ENCODE measurements around the gene CMSS1.
A peak's percentile ranks its signal among the peaks of the same experiment; 100 is the strongest.

CMSS1 gene

DNA sequence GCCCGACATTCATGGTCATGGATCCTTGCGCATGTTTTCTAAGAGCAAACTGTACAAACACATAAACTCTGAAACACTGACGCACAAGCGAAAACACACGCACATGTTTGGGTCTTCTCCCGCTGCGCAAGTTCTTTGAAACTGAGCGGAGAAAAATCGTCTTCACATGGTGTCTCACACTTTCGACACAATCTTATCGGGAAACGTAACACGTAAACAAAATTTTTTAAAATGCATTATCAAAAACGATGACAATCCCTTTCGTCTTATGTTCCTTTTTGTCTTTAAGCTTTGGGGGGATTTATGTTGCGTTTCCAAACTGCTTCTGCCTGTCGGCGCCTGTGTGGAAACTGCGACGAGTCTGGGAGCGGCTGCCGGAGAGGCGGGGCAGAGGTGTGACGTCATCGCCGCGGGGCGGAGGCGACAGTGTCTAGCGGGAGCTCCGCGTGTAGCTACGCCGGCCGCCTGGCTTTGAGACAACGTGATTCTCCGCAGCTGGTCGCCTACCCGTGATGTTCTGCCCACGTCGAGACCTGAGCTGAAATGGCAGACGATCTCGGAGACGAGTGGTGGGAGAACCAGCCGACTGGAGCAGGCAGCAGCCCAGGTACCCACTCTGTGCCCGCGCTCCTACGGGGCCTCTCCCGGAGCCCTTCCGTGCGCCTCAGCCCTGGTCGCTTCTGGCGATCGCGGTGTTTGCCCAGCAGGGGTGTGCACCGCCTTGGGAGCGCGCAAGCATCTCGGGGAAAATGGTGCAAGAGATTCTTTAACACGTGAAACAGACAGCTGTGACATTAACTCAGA is at the start of gene CMSS1:
TSS of gene CMSS1 (plus strand) at position 426 of the 804 bp plus-strand sequence.
- DNase-seq (ENCODE audit: low read depth): peak; percentile 93

DNA sequence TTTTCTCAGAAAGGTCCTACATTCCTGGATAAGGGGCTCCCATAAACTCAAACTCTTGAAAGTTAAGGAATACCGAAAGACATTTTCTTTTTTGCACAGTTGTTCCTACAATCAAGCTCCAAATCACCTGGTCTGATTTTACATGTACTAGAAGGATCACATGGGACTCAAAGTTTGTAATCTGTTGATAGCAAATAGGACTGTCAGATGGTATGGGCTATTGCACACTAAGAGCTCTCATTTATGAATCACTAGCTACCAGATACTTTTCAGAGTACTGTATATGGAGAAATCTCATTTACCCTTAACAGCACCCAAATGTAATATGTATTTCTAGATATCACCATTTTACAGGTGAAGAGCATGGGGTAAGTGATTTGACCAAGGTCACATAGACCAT is 49.5 kb upstream of the CMSS1 start:
- DNase-seq (ENCODE audit: low read depth): no peak

DNA sequence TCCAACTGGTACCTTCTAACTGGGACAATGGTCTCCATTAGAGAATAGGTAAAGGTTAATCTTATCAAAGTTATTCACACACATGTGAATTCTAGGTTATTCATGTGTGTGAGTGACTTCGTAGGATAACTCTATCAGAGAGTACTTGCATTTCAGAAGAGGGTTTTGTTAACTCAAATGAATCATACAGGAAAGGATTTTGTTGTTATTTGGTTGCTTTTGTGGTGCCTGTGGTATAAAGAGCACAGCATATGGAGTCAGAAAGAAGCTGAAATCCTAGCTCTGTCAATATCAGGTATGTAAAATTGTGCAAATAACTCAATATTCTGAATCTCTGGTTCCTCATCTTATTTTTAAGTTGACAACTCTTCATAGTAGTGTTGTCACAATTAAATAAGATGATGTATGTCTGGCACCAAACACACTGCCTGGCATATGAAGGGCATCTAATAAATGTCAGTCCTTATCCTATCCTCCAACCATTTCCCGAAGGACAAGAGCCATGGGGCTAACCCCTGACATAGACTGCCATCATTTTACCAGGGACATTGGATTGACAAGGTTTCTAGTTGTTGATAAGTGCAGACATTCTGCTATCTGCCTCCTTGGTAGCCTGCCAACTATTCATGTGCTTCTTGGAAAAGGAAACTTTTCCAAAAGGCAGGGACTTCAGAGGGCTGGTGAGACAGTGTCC is 48.7 kb upstream of the CMSS1 start:
- no peak for DNase-seq (ENCODE audit: low read depth)

DNA sequence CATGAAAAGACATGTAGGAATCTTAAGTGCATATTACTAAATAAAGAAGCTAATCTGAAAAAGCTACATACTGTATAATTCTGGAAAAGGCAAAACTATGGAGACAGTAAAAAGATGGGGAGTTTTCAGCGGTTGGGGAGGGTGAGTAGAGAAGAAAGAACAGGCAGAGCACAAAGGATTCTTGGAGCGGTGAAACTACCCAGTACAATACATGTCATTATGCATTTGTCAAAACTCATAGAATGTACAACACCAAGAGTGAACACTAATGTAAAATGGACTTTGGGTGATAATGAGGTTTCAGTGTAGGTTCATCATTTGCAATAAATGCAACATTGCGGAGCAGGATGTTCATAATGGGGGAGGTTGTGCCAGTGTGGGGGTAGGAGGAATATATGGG is 45.5 kb upstream of the CMSS1 start:
- no peak for DNase-seq (ENCODE audit: low read depth)

DNA sequence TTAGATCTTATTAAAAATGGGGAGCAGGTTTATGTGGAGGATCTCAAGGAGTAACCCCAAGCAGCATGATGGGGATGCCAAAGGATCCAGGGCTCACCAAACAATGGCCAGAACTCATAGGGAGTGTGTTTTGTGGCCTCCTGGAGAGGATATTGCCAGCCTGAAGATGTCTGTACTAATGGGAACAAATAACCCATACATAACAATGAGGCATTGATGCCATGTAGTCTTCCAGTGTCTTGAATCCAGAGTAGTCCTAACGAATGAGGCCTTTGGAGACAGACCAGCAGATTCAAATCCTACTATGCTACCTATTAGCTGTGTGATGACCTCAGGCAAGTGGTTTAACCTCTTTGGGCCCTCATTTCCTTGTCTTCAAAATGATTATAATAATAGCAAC is 45.0 kb upstream of the CMSS1 start:
- DNase-seq (ENCODE audit: low read depth): no peak

DNA sequence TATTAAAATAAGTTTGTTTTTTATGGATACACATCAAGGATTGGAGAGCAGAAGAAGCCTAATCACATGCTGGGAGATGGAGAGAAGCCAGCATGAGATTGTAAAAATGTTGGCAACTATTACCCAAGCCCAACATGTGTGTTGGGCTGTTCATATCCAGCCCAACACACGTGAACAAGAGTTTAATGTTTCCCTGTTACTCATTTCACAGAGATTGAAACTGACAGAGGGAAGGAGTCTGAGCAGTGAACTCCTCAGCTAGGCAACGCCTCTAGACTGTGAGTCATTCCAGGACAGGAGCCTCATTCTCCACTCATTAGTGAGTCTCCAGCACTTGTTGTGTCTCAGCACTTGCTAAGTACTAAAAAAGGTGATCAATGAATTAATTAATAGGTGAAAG is 43.2 kb upstream of the CMSS1 start:
- DNase-seq (ENCODE audit: low read depth): peak; percentile 87

DNA sequence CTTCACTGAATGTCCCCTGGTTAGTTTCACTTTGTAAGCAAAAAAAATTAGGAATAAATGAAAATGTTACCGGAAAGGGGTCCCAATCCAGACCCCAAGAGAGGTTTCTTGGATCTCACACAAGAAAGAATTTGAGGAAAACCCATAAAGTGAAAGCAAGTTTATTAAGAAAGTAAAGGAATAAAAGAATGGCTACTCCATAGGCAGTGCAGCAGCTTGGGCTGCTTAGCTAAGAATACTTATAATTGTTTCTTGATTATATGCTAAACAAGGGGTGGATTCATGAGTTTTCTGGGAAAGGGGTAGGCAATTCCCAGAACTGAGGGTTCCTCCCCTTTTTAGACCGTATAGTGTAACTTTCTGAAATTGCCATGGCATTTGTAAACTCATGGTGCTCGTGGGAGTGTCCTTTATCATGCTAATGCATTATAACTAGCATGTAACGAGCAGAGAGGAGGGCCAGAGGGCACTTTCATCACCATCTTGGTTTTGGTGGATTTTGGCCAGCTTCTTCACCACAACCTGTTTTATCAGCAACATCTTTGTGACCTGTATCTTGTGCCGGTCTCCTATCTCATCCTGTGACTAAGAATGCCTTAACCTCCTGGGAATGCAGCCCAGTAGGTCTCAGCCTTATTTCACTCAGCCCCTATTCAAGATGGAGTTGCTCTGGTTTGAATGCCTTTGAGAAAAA is 41.0 kb upstream of the CMSS1 start:
- peak; percentile 71 for DNase-seq (ENCODE audit: low read depth)

DNA sequence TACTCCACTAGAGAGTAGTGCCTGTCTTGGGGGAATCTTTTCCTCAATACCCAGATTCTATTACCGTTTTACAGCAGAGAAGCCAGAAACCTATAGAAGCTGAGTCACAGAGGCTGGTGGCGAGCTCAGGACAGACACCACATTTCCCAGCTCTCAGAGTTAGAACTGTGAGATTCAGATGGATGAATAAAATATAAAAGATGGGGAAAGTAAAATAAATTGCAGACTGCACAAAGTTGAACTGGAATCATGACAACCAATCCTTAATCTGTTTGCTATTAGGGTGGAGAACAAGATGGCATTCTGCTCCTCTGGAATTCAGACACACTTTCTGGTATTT is 40.5 kb upstream of the CMSS1 start:
- no peak for DNase-seq (ENCODE audit: low read depth)

DNA sequence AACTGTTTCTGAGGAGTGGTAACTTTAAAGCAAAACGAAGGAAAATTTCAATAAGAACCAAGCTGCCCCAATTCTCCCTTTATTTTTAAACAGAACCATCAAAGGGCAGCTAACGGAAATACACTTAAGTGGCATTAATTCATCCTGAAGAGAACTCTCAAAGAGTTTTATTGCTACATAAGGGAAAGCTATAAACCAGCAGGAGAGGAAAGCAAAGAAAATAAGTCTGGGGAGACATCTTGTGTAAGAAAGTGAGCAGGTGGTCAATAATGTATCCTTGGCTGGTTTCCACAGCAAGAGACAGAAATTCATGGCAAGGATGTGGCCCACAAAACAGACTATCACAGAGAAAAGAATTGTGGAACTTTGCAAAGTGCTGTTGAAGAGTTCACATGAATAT is 40.0 kb upstream of the CMSS1 start:
- DNase-seq (ENCODE audit: low read depth): no peak

DNA sequence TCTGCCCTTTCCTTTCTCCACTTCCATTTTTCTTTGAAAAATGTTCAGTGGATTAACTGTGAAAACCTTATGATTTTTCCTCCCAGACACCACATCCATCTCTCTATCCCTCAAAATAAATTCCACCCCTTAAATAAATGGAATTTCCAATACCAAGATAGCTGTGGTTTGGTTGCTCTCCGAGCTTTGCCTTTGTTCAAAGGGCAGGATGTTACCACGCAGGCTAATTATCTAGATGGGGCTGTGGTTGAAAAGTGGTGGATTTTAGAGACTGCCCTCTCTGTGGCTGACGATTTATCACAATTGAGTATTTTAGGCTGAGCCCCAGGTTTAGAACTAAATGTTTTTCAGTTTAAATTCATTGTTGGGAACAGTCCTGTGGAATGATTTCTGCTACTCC is 36.9 kb upstream of the CMSS1 start:
- peak; percentile 7 for DNase-seq (ENCODE audit: low read depth)

DNA sequence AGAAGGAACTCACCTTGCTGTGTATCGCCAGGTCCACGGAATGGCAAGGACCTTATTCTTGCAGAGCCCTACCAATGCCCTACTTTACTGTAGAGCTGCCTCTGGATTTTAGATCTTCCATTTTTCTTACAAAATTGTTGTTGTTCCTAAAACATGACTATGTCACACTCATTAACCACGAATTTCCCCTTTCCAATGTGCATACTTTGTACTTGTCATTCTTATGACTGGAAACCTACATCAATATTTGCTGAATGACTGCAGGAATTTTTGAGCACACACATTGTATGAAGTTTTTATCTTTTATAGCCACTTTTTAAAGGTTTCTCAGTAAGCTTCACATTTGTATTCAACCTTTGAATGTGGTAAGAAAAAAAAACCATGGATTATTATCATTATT is 35.9 kb upstream of the CMSS1 start:
- DNase-seq (ENCODE audit: low read depth): peak; percentile 75

DNA sequence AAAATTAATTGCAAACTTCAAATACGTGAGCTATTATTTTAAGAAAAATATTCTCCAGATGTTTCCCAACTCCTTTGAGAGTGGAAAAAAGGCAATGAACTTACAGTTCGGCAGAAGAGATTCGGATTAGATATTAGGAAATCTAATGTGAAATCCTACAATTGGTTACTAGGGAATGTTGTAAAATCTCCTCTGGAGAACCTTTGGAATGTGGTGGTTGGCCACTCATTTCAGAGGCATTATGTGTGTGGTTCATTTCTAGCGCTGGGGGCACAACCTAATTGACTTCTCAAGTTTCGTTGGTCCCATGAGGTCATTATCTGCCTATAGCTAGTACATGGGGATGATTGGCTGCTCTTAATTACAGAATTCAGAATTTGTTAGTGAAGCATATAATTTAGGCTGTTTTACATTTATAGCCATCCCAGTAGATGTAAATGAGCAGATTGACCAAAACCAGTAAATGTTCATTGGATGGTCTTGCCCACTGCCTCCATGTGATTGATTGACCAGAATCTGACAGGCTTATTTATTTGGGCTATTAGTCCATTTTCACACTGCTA is 34.6 kb upstream of the CMSS1 start:
- peak; percentile 93 for DNase-seq (ENCODE audit: low read depth)

DNA sequence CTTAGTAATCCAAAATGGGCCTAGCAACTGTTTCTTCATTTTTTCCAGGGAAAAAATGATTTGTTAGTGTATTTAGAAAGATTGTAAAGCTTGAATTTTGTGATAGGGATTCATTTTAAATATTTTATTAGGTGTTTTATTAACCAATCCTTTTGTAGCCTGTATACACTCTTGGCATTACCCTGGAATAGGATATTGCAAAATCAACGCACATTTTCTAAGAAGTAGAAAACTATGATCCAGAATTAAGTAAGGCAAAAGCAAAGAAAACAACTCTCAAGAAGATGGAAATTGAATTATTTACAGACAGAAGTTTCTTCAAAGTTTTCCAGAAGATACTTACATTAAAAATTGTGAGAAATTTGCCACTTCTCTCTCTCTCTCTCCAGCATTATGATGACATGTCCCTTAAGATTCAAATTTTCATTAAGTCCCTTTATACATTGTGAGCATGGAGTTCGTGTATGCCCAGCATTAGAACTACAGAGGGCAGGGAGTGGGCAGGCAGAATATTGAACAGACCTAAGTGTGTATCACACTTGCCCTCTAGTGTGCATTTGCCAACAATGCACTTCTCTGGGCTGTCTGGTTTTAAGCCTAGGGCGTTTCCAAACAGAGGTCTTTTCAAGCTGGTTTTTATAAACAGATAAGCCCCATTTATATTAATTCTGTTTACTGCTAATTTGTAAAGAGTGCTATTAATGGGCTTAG is 28.5 kb upstream of the CMSS1 start:
- peak; percentile 76 for DNase-seq (ENCODE audit: low read depth)

DNA sequence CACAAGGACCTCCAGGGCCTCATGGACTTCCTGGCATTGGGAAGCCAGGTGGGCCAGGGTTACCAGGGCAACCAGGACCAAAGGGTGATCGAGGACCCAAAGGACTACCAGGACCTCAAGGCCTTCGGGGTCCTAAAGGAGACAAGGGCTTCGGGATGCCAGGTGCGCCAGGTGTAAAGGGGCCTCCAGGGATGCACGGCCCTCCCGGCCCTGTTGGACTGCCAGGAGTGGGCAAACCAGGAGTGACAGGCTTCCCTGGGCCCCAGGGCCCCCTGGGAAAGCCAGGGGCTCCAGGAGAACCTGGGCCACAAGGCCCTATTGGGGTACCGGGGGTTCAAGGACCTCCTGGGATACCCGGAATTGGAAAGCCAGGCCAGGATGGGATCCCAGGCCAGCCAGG is 23.2 kb upstream of the CMSS1 start:
- DNase-seq (ENCODE audit: low read depth): no peak

DNA sequence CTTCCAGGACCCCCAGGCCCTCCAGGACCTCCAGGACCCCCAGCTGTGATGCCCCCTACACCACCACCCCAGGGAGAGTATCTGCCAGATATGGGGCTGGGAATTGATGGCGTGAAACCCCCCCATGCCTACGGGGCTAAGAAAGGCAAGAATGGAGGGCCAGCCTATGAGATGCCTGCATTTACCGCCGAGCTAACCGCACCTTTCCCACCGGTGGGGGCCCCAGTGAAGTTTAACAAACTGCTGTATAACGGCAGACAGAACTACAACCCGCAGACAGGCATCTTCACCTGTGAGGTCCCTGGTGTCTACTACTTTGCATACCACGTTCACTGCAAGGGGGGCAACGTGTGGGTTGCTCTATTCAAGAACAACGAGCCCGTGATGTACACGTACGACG is 22.1 kb upstream of the CMSS1 start:
- no peak for DNase-seq (ENCODE audit: low read depth)

DNA sequence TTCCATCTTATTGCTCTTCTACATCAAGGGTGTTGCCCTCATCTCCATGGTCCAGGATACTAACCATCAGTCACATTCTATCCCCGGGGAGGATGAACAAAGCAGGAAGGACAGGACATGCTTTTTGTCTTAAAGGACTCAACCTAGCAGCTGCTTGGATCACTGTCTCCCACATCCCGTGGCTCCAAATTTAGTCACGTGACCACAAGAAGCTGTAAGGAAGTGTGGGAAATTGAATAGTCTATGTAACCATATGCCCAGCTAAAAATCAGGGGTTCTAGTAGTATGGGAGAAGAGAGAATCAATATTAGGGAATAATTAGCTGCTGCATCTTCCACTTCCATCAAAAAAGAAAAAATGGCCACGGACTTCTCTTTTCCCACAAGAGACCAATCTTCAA is 18.2 kb upstream of the CMSS1 start:
- no peak for DNase-seq (ENCODE audit: low read depth)

DNA sequence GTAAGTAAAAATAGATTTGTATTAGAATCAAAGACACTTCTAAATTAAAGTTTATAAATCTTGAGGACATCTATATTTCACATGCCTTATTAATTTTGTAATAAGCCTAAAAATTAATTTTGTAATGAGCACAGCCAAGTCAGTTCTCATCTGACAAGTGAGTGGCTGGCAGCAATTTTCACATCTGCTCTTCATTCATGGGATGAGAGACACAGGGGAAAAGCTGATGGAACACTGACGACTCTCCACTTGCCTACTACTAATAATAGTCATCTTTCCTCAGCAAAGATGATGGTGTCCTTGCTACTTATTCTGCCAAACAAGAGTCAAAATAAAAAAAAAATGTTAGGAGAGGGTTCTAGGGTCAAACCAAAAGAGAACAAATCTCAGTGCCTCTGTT is 14.4 kb upstream of the CMSS1 start:
- no peak for DNase-seq (ENCODE audit: low read depth)

DNA sequence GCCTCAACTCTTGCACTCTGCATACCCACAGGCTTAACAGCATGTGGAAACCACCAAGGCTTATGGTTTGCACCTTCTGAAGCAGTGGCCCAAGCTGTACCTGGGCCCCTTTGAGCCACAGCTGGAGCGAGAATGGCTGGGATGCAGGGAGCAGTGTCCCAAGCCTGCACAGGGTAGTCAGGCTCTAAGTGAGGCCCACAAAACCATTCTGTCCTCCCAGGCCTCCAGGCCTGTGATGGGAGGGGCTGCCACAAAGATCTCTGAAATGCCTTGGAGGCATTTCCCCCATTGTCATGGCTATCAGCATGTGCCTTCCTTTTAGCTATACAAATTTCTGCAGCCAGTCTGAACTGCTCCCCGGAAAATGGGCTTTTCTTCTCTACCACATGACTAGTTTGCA is 12.5 kb upstream of the CMSS1 start:
- no peak for DNase-seq (ENCODE audit: low read depth)

DNA sequence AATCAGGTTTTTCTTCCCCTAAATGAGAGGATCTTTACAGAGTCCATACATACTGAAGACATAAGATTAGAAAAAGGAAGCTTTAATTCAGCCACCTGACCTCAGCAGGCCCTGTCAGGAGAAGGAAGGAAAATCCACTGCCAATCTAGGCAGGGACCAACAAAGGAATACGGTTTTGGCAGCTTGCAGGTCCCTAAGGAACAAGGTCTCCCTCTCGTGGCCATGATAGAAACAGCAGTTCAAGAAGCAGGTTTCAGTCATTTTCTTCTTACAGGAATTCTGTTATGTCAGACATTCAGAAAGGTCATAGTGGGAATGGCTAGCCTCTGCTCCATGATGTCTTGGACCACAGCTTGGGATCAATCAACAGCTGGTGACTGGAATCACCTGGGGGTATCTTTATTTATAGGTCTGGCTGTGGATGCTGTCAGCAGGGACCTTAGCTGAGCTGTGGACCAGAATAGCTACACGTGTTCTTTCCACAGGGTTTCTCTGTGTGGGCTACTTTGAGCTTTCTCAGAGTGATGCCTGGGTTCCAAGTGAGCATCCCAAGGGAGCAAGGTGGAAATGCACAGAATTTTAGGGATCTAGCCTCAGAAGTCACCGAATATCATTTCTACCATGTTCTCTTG is 9.4 kb upstream of the CMSS1 start:
- peak; percentile 78 for DNase-seq (ENCODE audit: low read depth)

DNA sequence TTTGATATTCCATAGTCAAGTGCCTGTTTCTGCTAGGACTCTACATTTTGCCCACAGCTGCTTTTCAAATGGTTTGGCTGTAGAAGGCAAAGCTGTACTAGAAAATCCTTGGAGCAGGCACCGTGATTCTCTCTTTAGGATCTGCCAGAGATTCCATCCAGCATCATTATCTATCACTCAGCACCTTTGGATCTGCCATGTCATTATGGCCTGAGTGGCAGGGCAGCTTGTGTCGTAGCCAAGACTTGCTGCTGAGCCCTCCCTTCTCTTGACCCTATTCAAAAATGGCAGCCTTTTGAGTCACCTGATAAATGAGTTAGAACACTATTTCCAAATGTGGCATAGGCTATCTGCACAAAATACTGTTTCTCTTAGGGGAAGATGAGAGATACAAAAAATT is 8.1 kb upstream of the CMSS1 start:
- DNase-seq (ENCODE audit: low read depth): no peak

DNA sequence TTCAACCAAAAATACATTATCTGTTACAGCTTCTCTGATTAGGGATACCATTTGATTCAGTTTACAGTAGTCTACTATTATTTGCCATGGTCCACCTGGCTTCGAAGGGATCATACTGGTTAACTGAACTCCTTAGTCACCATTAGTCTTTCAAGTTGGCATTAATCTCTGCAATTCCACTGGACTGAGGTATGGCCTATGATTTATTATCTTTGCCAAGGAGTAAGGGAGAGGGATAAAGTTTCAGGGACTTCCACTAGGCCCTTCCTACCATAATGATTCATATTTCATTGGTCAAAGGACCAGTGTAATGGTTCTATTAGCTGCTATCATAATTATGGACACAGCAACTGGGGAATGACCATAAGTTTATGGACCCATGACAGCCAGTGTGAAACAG is 7.3 kb upstream of the CMSS1 start:
- no peak for DNase-seq (ENCODE audit: low read depth)

DNA sequence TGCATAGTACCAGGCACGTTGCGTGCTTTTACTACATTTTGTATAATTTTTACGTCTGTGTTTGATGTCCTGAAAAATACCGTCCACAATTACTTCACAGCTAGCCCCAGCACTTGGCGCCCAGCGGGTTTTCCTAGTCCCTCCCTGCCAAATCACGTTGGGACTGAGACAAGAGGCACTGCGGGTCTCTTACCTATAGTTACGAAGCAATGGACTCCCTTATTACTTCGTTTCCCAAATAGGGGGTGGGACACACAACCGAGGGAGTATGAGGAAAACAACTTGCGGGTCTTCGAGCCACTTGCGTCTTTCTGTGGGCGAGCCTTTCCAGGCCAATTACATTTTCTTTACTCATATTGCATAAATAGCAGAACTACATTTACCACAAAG is 620 bp upstream of the CMSS1 start:
- peak; percentile 58 for DNase-seq (ENCODE audit: low read depth)

Measured in ELR (cell line).